PC-9 (cell line): ENCODE measurements around the gene MICALL2. TPM values are rescaled to one million over a fixed set of nuclear protein-coding genes. Genes with fewer than 3 reads are reported as not detected.

Source experiments
- BruUV-seq: library from RNA; stranded (reverse); fragments of 400-500 nt; replicated peaks from 2 replicates; lab custom pipeline; 2021; lab: Mats Ljungman, UMichigan
- CTCF ChIA-PET: fragments of 300-600 bp; sonication (Branson Sonifier 250); formaldehyde crosslinking; loops from one replicate; lab custom pipeline; 2022; ENCODE audit warnings: antibody characterized with exemption; lab: Charles Lee
- POLR2A ChIA-PET: fragments of 300-600 bp; sonication (Branson Sonifier 250); formaldehyde crosslinking; loops from one replicate; lab custom pipeline; 2022; ENCODE audit warnings: antibody characterized with exemption; ENCODE audit not compliant: unreplicated experiment; lab: Charles Lee
- DNase-seq, 2 experiments: peaks; one replicate each; pipeline versions ENCODE4 v3.0.0 to v3.0.0-alpha.2; 2015 to 2022; ENCODE audit warnings: mixed read lengths in 1 of 2
- H2AFZ ChIP-seq: fragments of 200-600 bp; sonication (generic); 2 replicates; pipeline ENCODE4 v1.8.1; 2017; ENCODE audit warnings: antibody characterized with exemption
- H3F3A ChIP-seq: fragments of 200-600 bp; sonication (generic); 2 replicates; pipeline ENCODE4 v1.8.1; 2017; ENCODE audit warnings: antibody characterized with exemption, mild to moderate bottlenecking, low read depth; ENCODE audit not compliant: insufficient read depth
- H3K27ac ChIP-seq: fragments of 200-600 bp; sonication (generic); 2 replicates; pipeline ENCODE4 v1.6.1; 2016; ENCODE audit warnings: mixed run types
- H3K27me3 ChIP-seq: fragments of 200-600 bp; sonication (generic); 2 replicates; pipeline ENCODE4 v1.6.1; 2016; ENCODE audit warnings: low read depth, mixed run types; ENCODE audit not compliant: insufficient read depth
- H3K36me3 ChIP-seq: fragments of 200-600 bp; sonication (generic); 2 replicates; pipeline ENCODE4 v1.6.1; 2016; ENCODE audit warnings: low read depth, mixed run types
- H3K4me1 ChIP-seq: fragments of 200-600 bp; sonication (generic); replicated peaks from 2 replicates; pipeline ENCODE4 v1.6.1; 2016; ENCODE audit warnings: mixed run types; ENCODE audit not compliant: insufficient read depth
- H3K4me2 ChIP-seq: fragments of 200-600 bp; sonication (generic); 2 replicates; pipeline ENCODE4 v1.6.1; 2017; ENCODE audit warnings: mixed run types
- H3K4me3 ChIP-seq: fragments of 200-600 bp; sonication (generic); 2 replicates; pipeline ENCODE4 v1.6.1; 2016; ENCODE audit warnings: mixed run types
- H3K79me2 ChIP-seq: fragments of 200-600 bp; sonication (generic); 2 replicates; pipeline ENCODE4 v1.6.1; 2017; ENCODE audit warnings: low read depth, mixed run types
- H3K9me2 ChIP-seq: fragments of 200-600 bp; sonication (generic); 2 replicates; pipeline ENCODE4 v1.8.1; 2017; ENCODE audit warnings: mild to moderate bottlenecking; ENCODE audit not compliant: insufficient read depth
- H3K9me3 ChIP-seq: fragments of 200-600 bp; sonication (generic); 2 replicates; pipeline ENCODE4 v1.8.1; 2016; ENCODE audit warnings: low read depth; ENCODE audit not compliant: insufficient read depth
- H4K20me1 ChIP-seq: fragments of 200-600 bp; sonication (generic); 2 replicates; pipeline ENCODE4 v1.8.1; 2017; ENCODE audit not compliant: insufficient read depth
- CTCF ChIP-seq: fragments of 200-600 bp; sonication (generic); conservative IDR thresholded peaks from 2 replicates; pipeline ENCODE4 v1.6.1; 2017; ENCODE audit warnings: mixed run types, antibody characterized with exemption, mild to moderate bottlenecking, moderate library complexity
- EZH2 ChIP-seq: fragments of 200-600 bp; sonication (generic); IDR thresholded peaks from 2 replicates; pipeline ENCODE4 v1.8.0; 2017; ENCODE audit warnings: antibody characterized with exemption, low read depth
- intact Hi-C: fragments of 100-400 bp; cut with micrococcal nuclease; formaldehyde crosslinking; loops from one replicate; pipeline ENCODE4 v1.10.0; 2022; ENCODE audit not compliant: unreplicated experiment
- total RNA-seq: library from RNA; stranded (reverse); gene quantifications from 2 replicates; pipeline ENCODE4 v1.2.3, GENCODE V29; 2021

MICALL2 gene
- total RNA-seq, 1 experiment from 2014 or later = 104 TPM

DNA sequence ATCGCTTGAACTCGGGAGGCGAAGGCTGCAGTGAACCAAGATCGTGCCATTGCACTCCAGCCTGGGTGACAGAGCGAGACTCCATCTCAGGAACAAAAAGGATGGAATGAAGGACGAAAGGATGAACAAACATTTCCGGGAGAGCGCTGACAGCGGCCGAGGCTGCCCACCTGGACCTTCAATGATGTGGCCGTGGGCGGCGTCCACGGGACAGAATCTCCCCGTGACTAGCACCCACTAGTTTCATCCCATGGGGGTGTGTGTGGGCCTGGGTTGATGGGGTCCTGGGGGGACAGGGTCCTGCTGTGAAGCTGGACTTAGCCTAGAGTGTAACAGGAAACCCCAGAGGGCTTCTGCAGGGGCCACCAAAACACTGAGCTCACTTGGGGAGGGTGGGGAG lies 32.8 kb downstream of the MICALL2 start:
- Histone ChIP-seq H3K36me3 (no peaks in the 10 kb centered on the region), H3K27ac (no peak overlapping the region), H3K9me2 (no peaks in the 10 kb centered on the region), H3K4me3 (no peak overlapping the region), H3K9me3 (no peaks in the 10 kb centered on the region), H3F3A (peaks cover 1% of the 10 kb centered on the region; the same call in 1 of the 2 replicates), H4K20me1 (peaks cover 3% of the 10 kb centered on the region; the same call in 1 of the 2 replicates), H3K79me2 (no peaks in the 10 kb centered on the region), H3K4me1 (no peaks in the 10 kb centered on the region), H2AFZ (no peak overlapping the region), H3K27me3 (peaks cover 31% of the 10 kb centered on the region), H3K4me2 (no peak overlapping the region)
- DNase-seq = no peak
- TF ChIP-seq EZH2 (no peak), CTCF (no peak)
- ChIA-PET CTCF (no interaction called here), POLR2A (interaction anchor here (0.5 to 0.6 kb wide), 2 partner anchors 23 to 172 kb away, joined by 5 read pairs; no protein-coding TSS in a partner anchor)
- no TSS peak for BruUV-seq
- intact Hi-C loops = no loop called here

DNA sequence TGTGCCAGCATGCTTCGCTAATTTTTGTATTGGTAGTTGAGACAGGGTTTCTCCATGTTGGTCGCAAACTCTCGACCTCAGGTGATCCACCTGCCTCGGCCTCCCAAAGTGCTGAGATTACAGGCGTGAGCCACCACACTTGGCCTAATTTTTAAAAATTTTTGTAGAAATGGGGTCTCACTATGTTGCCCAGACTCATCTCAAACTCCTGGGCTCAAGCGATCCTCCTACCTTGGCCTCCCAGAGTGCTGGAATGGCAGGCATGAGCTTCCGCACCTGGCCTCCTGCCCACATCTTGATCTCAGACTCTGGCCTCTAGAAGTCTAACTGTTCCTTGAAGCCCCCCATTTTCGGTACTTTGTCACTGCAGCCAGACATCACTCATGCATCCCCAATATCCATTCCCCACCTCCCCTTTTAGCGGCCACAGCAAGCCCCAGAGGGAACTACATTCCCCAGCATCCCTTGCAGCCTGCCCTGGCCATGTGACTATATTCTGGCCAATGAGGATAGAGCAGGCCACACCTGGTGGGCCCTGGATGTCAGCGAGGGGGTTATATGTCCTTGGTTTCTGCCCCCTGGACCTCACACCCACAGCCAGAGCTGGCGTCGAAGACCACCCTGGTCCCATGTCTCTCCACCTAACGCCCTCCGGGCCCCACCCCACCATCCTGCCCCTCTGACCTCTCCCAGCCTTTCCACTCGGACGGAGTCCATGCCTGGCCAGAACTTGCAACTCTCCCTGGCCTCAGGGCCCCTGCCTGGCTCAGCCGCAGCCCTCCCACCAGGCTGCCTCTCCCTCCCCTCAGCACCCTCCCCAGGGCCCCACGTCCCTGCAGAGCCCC lies 33.8 kb downstream of the MICALL2 start:
- no peaks in the 10 kb centered on the region for H3K79me2 ChIP-seq
- no peaks in the 10 kb centered on the region for H3K4me1 ChIP-seq
- CTCF ChIA-PET = no interaction called here
- H3F3A ChIP-seq = no peaks in the 10 kb centered on the region
- no peak overlapping the region for H3K4me3 ChIP-seq
- H3K27me3 ChIP-seq = peaks cover 41% of the 10 kb centered on the region
- TF ChIP-seq CTCF (no peak), EZH2 (no peak)
- POLR2A ChIA-PET = no interaction called here
- BruUV-seq = no TSS peak
- intact Hi-C loops = no loop called here
- no peaks in the 10 kb centered on the region for H3K9me2 ChIP-seq
- no peak overlapping the region for H3K4me2 ChIP-seq
- no peaks in the 10 kb centered on the region for H3K9me3 ChIP-seq
- no peak overlapping the region for H2AFZ ChIP-seq
- H3K36me3 ChIP-seq = no peaks in the 10 kb centered on the region
- H4K20me1 ChIP-seq = no peaks in the 10 kb centered on the region
- no peak for DNase-seq
- H3K27ac ChIP-seq = no peak overlapping the region

- Histone ChIP-seq H3K9me3 (no peaks in the 10 kb centered on the region), H3K27ac (no peak overlapping the region), H3F3A (no peaks in the 10 kb centered on the region), H4K20me1 (no peaks in the 10 kb centered on the region), H3K79me2 (no peaks in the 10 kb centered on the region), H2AFZ (no peak overlapping the region), H3K4me2 (no peak overlapping the region), H3K4me1 (no peaks in the 10 kb centered on the region), H3K4me3 (no peak overlapping the region), H3K36me3 (no peaks in the 10 kb centered on the region), H3K27me3 (peaks cover 47% of the 10 kb centered on the region), H3K9me2 (no peaks in the 10 kb centered on the region)
- no TSS peak for BruUV-seq
- no peak for TF ChIP-seq EZH2
- no peak for TF ChIP-seq CTCF
- POLR2A ChIA-PET = interaction anchor here (0.7 kb wide), 1 partner anchor 38 kb away, joined by 5 read pairs; no protein-coding TSS in a partner anchor
- intact Hi-C loops = no loop called here
- CTCF ChIA-PET = no interaction called here
- DNase-seq = no peak
Measured at GRCh38 chr7:1424041-1424440, 35.2 kb downstream of the MICALL2 start.
